ENCODE measurements around the gene NELL1.

DNA sequence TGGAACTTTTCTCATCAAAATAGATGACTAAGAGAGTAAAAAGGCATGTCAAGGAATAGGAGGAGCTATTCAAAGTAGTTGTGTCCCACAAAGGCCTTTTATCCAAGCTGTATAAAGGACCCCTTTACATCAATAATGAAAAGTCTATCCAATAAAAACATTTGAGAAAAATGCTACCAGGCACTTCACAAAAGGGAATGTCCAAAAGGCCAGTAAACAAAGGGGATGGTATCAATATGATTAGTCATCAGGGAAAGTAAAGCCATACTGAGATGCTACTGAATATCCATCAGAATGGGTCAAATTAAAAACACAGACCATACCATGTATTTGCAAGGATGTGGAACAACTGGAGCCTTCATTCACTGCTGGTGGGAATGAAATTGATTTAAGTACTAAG lies 224.9 kb downstream of the NELL1 start:
- TF ChIP-seq ZNF114 (CRISPR knock-in tag; IDR thresholded peaks at IDR 0.05) (no peak), CREB1 (CRISPR knock-in tag; IDR thresholded peaks at IDR 0.05; ENCODE audit: low read depth) (no peak), POLR2AphosphoS5 (IDR thresholded peaks at IDR 0.05; ENCODE audit: low read depth) (no peak)
- TF ChIP-seq, protein P1, sequence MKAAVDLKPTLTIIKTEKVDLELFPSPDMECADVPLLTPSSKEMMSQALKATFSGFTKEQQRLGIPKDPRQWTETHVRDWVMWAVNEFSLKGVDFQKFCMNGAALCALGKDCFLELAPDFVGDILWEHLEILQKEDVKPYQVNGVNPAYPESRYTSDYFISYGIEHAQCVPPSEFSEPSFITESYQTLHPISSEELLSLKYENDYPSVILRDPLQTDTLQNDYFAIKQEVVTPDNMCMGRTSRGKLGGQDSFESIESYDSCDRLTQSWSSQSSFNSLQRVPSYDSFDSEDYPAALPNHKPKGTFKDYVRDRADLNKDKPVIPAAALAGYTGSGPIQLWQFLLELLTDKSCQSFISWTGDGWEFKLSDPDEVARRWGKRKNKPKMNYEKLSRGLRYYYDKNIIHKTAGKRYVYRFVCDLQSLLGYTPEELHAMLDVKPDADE (IDR thresholded peaks at IDR 0.05) = no peak
- TF ChIP-seq, protein P2, sequence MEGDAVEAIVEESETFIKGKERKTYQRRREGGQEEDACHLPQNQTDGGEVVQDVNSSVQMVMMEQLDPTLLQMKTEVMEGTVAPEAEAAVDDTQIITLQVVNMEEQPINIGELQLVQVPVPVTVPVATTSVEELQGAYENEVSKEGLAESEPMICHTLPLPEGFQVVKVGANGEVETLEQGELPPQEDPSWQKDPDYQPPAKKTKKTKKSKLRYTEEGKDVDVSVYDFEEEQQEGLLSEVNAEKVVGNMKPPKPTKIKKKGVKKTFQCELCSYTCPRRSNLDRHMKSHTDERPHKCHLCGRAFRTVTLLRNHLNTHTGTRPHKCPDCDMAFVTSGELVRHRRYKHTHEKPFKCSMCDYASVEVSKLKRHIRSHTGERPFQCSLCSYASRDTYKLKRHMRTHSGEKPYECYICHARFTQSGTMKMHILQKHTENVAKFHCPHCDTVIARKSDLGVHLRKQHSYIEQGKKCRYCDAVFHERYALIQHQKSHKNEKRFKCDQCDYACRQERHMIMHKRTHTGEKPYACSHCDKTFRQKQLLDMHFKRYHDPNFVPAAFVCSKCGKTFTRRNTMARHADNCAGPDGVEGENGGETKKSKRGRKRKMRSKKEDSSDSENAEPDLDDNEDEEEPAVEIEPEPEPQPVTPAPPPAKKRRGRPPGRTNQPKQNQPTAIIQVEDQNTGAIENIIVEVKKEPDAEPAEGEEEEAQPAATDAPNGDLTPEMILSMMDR (conservative IDR thresholded peaks at IDR 0.05; ENCODE audit: low read depth in 2 of 2) = no peak
- TF ChIP-seq, protein P3, sequence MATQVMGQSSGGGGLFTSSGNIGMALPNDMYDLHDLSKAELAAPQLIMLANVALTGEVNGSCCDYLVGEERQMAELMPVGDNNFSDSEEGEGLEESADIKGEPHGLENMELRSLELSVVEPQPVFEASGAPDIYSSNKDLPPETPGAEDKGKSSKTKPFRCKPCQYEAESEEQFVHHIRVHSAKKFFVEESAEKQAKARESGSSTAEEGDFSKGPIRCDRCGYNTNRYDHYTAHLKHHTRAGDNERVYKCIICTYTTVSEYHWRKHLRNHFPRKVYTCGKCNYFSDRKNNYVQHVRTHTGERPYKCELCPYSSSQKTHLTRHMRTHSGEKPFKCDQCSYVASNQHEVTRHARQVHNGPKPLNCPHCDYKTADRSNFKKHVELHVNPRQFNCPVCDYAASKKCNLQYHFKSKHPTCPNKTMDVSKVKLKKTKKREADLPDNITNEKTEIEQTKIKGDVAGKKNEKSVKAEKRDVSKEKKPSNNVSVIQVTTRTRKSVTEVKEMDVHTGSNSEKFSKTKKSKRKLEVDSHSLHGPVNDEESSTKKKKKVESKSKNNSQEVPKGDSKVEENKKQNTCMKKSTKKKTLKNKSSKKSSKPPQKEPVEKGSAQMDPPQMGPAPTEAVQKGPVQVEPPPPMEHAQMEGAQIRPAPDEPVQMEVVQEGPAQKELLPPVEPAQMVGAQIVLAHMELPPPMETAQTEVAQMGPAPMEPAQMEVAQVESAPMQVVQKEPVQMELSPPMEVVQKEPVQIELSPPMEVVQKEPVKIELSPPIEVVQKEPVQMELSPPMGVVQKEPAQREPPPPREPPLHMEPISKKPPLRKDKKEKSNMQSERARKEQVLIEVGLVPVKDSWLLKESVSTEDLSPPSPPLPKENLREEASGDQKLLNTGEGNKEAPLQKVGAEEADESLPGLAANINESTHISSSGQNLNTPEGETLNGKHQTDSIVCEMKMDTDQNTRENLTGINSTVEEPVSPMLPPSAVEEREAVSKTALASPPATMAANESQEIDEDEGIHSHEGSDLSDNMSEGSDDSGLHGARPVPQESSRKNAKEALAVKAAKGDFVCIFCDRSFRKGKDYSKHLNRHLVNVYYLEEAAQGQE (IDR thresholded peaks at IDR 0.05; ENCODE audit: unreplicated experiment) = no peak

All from GM23338 (cell line).